Breast epithelium (tissue), 4 donors: ENCODE results near the gene FAM163B. TPM values are rescaled to one million over a fixed set of nuclear protein-coding genes. Genes with fewer than 3 reads are reported as not detected.
A peak's percentile ranks its signal among the peaks of the same experiment; 100 is the strongest.

Experiments
- DNase-seq, 2 donors: peaks; one replicate each; pipeline ENCODE4 v3.0.0-alpha.2; 2019; ENCODE audit warnings: low spot score in 2 of 2
- H3K27ac ChIP-seq, 2 donors: fragments of 200-600 bp; sonication (generic) in 1 of 2; one replicate each; pipeline ENCODE4 v1.5.1; 2016 to 2019; ENCODE audit warnings: mild to moderate bottlenecking in 1 of 2
- H3K27me3 ChIP-seq, 2 donors: fragments of 200-600 bp; sonication (generic) in 1 of 2; one replicate each; pipeline versions ENCODE4 v1.5.1 to v1.6.0; 2017 to 2019; ENCODE audit warnings: control low read depth in 1 of 2, mild to moderate bottlenecking in 1 of 2
- H3K36me3 ChIP-seq: fragments of 200-600 bp; one replicate; pipeline ENCODE4 v1.5.1; 2019
- H3K4me1 ChIP-seq, 2 donors: fragments of 200-600 bp; sonication (generic); one replicate each; pipeline ENCODE4 v1.5.1; 2016 to 2019; ENCODE audit warnings: control low read depth in 1 of 2
- H3K4me3 ChIP-seq, 3 donors: fragments of 200-600 bp; sonication (generic); 1 replicate in 2 of 3; 2 replicates in 1 of 3; pipeline ENCODE4 v1.5.1; 2016 to 2019; ENCODE audit warnings: mild to moderate bottlenecking in 3 of 3, moderate library complexity in 2 of 3
- H3K9me3 ChIP-seq, 2 donors: fragments of 200-600 bp; sonication (generic) in 1 of 2; one replicate each; pipeline ENCODE4 v1.5.1; 2016 to 2019; ENCODE audit warnings: control low read depth in 1 of 2
- CTCF ChIP-seq, 3 donors: fragments of 450-650 bp; IDR thresholded peaks; one replicate each; pipeline ENCODE4 v1.5.1; 2016 to 2017; ENCODE audit warnings: antibody characterized with exemption in 3 of 3, mild to moderate bottlenecking in 3 of 3, moderate library complexity in 3 of 3
- POLR2A ChIP-seq: fragments of 450-650 bp; IDR thresholded peaks from one replicate; pipeline ENCODE4 v1.6.1; 2016; ENCODE audit warnings: antibody characterized with exemption, mild to moderate bottlenecking, moderate library complexity
- POLR2AphosphoS5 ChIP-seq, 3 donors: sonication (generic); formaldehyde crosslinking; IDR thresholded peaks; one replicate each; pipeline ENCODE4 v1.6.1; 2017; ENCODE audit warnings: antibody characterized with exemption in 3 of 3
- intact Hi-C: fragments of 100-400 bp; cut with DNase I; formaldehyde crosslinking; loops from one replicate; pipeline ENCODE4 v1.15.1; 2023; ENCODE audit warnings: low total_unique reads
- total RNA-seq, 3 donors: library from RNA; depleted of rRNA; stranded (reverse); fragments of >200 nt; gene quantifications; one replicate each; pipeline ENCODE4 v1.1.0, GENCODE V29; 2016

FAM163B gene
- not detected for total RNA-seq

GRCh38 chr9:133609311-133610098 lies at the start of gene FAM163B:
Gene FAM163B (minus strand): TSS chr9:133609389. CDS start chr9:133580223, 29,166 bp downstream.
- TF ChIP-seq POLR2A (no peak), CTCF (IDR thresholded peaks at IDR 0.05) (no peak), POLR2AphosphoS5 (IDR thresholded peaks at IDR 0.05) (no peak)

GRCh38 chr9:133657120-133657661 lies 48.0 kb upstream of the FAM163B start:
- no peak for DNase-seq
- Histone ChIP-seq H3K27me3 (peaks cover 9 to 60% of the 10 kb centered on the region in 2 donors), H3K4me3 (no peak overlapping the region), H3K27ac (no peak overlapping the region), H3K4me1 (peaks cover 0 to 2% of the 10 kb centered on the region in 2 donors), H3K9me3 (no peaks in the 10 kb centered on the region), H3K36me3 (no peaks in the 10 kb centered on the region)
- intact Hi-C loops: no loop called here
- TF ChIP-seq CTCF (IDR thresholded peaks at IDR 0.05) (peak in 1 of 3 donors; percentile 82), POLR2AphosphoS5 (IDR thresholded peaks at IDR 0.05) (no peak)

More at GRCh38 chr9:133609311-133610098, at the start of gene FAM163B:
- H3K4me1 ChIP-seq: no peaks in the 10 kb centered on the region
- peaks cover 2 to 95% of the 10 kb centered on the region in 2 donors for H3K27me3 ChIP-seq
- no peak for DNase-seq
- no peaks in the 10 kb centered on the region for H3K9me3 ChIP-seq
- intact Hi-C loops: no loop called here
- H3K27ac ChIP-seq: no peak within 1 kb of the TSS
- no peaks in the 10 kb centered on the region for H3K36me3 ChIP-seq
- peak within 1 kb of the TSS in 2 of 3 donors; percentile 11 to 34 for H3K4me3 ChIP-seq

GRCh38 chr9:133656211-133657119 lies 47.3 kb upstream of the FAM163B start:
- peaks cover 9 to 63% of the 10 kb centered on the region in 2 donors for H3K27me3 ChIP-seq
- intact Hi-C loops: no loop called here
- DNase-seq: no peak
- H3K36me3 ChIP-seq: no peaks in the 10 kb centered on the region
- H3K4me1 ChIP-seq: peaks cover 0 to 2% of the 10 kb centered on the region in 2 donors
- H3K4me3 ChIP-seq: no peak overlapping the region
- H3K27ac ChIP-seq: no peak overlapping the region
- no peaks in the 10 kb centered on the region for H3K9me3 ChIP-seq
- TF ChIP-seq CTCF (IDR thresholded peaks at IDR 0.05) (no peak), POLR2AphosphoS5 (IDR thresholded peaks at IDR 0.05) (no peak), POLR2A (no peak)

GRCh38 chr9:133655701-133656100 lies 46.5 kb upstream of the FAM163B start:
- Histone ChIP-seq H3K4me1 (peaks cover 0 to 2% of the 10 kb centered on the region in 2 donors), H3K27me3 (peaks cover 9 to 70% of the 10 kb centered on the region in 2 donors), H3K27ac (no peak overlapping the region), H3K36me3 (no peaks in the 10 kb centered on the region), H3K9me3 (no peaks in the 10 kb centered on the region), H3K4me3 (no peak overlapping the region)
- TF ChIP-seq POLR2AphosphoS5 (IDR thresholded peaks at IDR 0.05): no peak
- TF ChIP-seq CTCF (IDR thresholded peaks at IDR 0.05): no peak
- no peak for TF ChIP-seq POLR2A
- intact Hi-C loops: loop anchor here (2.0 kb wide), 1 partner anchor 57 kb away; no protein-coding TSS in a partner anchor
- no peak for DNase-seq
